Measurements from ENCODE around the gene TUBA3D.
"Not testable (repeated sequence)": the region's sequence is repeated elsewhere in the genome, so short reads cannot be mapped to it uniquely, and the experiment has no call there.

The TUBA3D gene

DNA sequence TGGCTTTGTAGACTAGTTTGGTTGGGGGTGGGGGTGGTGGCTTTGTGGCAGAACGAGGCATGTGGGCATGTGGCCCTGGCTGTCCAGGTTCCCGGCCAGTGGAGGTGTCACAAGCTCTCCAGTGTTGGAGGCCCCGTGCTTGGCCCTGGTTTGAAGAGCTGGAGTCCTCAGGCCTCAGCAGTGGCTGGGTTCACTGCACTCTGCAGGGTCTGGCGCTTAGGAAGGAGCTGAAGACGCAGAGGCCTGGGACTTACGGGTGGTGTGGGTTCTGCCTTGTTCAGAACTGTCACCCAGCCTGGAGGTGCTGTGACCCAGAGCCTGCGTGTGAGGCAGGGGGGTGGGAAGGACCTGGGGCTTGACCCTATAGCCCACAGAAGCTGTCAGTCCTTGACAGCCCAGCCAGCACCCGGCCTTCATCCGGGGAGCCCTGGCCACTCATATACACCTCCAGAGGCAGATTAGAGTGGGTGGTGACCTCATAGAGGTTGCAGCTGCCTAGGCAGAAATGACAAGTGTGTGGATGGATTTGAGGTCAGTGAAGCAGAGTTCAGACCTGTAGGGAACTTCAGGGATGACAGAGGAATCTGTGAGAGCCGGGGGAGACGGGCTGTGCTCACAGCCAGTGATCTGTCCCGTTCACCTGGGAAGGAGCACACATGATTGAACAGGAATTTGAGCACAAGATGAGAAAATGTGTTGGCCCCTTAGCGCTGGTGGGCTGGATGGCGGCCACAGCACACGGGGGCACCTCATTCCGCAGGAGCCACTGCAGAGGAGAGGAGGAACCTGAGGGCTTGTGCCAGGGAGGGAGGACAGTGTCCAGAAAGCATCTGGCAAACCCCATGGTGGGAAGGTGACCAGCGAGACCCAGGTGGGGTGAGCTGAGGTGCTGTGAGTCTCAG is 36.3 kb downstream of the TUBA3D start:
- not testable (repeated sequence) for DNase-seq (ENCODE audit: extremely low read depth in 1 of 2, low read depth in 1 of 2)

DNA sequence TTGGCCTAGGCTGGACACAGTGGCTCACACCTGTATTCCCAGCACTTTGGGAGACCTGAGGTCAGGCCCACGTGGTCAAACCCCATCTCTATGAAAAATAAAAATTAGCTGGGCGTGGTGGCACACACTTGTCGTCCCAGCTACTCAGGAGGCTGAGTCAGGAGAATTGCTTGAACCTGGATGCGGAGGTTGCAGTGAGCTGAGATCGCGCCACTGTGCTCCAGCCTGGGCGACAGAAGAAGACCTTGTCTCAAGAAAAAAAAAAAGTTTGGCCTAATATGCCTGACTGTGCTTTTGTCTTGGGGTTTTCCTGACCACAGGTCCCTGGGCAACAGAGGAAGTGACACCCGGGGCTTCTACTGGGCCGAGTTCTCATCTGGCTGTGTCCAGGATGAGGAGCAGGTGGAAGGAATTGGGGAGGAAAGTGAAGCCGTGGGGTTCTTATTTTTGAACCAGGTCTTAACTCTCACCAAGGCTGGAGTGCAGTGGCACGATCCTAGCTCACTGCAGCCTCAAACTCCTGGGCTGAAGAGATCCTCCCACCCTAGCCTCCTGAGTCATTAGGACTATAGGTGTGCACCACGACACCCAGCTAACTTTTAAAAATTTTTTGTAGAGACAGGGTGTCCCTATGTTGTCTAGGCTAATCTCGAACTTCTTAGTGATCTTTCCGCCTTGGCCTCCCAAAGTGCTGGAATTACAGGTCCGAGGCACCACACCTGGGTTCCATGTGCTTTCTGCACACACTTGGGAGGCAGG is 38.7 kb downstream of the TUBA3D start:
- DNase-seq (ENCODE audit: extremely low read depth in 1 of 2, low read depth in 1 of 2): not testable (repeated sequence)

DNA sequence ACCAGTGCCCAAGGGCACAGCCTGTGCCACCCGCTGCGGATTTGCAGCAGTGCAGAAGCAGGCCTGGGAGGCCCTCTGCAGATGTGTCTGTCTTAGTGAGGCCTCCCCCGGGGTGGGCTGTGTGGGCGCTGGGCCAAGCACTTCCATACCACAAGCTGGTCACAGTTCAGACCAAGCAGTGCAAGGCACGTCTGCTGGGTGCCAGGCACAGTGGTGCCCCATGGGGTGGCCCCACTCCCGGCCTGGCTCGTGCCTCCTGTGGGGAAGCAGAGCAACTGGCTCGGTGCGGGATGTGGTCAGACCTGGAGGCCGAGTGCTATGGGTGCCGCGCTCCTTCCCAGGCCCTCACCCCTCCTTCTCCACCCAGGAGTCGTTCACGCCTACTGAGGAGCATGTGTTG is 39.3 kb downstream of the TUBA3D start:
- not testable (repeated sequence) for DNase-seq (ENCODE audit: extremely low read depth in 1 of 2, low read depth in 1 of 2)

DNA sequence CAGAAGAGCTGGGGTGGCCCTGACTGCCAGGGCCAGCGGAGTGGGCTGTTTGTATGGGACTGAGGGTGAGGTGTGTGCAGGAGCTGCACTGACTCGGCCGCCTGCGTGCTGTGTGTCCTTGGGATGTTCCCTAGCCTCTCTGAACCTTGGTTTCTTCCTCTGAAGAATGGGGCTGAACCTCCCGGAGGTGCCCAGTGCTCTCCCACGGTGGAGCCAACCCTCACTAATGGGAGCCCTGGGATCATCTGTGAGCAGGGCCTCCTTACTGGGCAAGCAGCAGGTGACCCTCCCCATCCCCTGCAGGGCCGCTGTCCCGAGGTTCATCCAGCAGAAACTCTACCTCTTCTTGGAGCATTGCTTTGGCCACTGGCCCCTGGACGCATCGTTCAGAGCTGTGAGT is 40.1 kb downstream of the TUBA3D start:
- no peak for DNase-seq (ENCODE audit: extremely low read depth in 1 of 2, low read depth in 1 of 2)

DNA sequence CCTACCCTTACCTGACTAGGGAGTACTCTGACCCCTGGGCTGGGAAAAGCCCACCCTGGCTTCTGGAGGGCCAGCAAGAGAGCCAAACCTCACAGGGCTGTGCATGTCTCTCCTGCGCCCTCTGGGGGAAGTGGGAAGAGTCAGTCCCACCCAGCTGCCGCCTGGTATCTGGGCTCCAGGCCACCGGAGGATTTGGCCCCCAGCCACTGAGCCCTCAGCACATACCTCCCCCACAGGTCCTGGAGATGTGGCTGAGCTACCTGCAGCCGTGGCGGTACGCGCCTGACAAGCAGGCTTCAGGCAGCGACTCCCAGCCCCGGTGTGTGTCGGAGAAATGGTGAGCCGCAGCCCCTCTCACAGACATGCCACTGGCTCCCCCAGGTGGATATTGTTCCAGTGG is 40.7 kb downstream of the TUBA3D start:
- not testable (repeated sequence) for DNase-seq (ENCODE audit: extremely low read depth in 1 of 2, low read depth in 1 of 2)

DNA sequence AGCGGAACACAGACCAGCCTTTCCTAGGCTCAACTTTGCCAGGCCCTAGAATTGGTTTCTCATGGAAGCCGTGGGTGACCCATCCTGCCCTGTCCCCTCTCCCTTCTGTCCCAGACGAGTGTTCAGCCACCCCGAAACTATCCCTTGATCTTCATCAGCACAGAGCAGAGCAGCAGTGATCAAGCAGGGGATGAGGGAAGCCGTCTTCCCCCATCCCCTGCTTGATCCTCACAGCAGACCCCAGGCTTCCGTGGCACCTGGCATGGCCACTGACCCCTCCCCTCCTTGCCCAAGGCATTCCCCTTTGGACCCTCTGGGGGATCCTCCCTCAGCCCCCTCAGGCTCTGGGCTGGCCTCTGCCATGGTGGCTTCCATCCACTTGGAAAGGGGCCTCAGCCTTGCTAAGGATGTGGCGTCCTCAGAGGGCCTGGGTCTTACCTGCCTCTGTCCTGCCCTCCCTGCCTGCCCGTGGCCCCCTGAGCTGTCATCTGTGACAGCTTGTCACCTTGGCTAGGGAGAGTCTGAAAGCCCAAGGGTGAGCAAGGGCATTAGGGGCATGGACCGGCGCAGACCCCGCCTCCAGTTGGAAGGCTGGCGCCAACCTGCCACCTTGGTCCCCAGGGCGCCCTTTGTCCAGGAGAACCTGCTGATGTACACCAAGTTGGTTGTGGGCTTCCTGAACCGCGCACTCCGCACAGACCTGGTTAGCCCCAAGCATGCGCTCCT is 41.4 kb downstream of the TUBA3D start:
- DNase-seq (ENCODE audit: extremely low read depth in 1 of 2, low read depth in 1 of 2): no peak

DNA sequence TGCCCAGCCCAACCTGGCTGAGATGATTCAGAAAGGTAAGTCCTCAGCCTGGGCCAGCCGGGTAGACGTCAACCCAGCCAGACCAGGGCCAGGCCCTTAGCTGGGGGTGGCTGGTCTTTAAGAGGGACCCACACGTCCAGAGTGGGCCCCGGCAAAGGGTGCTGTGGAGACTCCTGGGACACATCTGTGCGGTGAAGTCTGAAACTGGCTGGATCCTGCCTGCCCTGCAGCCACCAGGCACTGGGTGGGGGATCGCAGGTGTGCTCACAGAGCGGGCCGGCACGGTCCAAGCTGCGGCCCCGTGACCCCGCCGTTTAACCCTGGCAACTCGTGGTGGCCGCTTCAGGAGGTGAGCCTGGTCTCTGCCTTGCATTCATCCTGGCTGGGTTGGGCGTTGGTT is 41.9 kb downstream of the TUBA3D start:
- not testable (repeated sequence) for DNase-seq (ENCODE audit: extremely low read depth in 1 of 2, low read depth in 1 of 2)

DNA sequence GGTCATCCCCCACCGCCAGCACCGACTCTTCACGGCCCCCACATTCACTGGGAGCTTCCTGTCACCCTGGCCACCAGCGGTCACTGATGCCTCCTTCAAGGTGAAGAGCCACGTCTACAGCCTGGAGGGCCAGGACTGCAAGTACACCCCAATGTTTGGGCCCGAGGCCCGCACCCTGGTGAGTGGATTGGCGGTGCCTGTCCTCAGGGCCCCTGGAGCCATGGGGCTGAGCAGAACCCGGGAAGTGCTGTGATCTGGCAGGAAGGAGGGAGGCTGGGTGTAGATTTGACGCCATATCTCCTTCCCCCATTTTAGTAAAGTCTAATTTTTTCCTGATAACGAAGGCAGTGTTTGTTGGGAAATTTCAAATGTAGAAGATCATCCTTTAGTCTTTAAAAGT is 42.6 kb downstream of the TUBA3D start:
- DNase-seq (ENCODE audit: extremely low read depth in 1 of 2, low read depth in 1 of 2): not testable (repeated sequence)

DNA sequence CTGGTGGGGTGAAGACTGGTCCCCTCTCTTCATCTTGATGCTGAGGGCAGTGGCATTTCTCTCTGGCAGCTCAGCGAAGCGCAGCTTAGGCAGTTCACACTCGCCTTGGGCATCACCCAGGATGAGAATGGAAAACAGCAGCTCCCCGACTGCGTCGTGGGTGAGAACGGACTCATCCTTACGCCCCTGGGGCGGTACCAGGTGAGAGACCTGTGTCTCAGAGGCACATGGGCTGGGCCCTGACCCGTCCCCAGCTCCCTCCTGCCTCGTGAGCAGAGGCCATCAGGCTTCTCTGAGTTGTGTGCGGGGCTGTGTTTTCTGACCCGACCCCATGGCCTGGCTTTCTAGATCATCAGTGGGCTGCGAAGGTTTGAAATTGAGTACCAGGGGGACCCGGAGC is 43.5 kb downstream of the TUBA3D start:
- no peak for DNase-seq (ENCODE audit: extremely low read depth in 1 of 2, low read depth in 1 of 2)

DNA sequence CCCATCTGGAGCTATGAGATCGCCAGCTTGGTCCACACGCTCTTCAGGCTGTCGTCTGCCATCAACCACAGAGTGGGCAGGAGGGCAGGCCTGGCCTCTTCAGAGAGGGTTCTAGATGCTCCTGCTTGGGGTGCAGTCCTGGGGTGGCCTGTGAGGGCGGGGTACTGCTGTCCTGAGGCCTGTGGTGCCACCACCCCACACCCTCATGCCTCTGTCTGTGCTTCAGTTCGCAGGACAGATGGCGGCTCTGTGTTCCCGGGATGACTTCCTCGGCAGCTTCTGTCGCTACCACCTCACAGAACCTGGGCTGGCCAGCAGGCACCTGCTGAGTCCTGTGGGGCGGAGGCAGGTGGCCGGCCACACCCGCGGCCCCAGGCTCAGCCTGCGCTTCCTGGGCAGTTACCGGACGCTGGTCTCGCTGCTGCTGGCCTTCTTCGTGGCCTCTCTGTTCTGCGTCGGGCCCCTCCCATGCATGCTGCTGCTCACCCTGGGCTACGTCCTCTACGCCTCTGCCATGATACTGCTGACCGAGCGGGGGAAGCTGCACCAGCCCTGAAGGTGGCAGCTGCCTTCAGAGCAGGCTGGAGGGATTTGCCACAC is 44.1 kb downstream of the TUBA3D start:
- DNase-seq (ENCODE audit: extremely low read depth in 1 of 2, low read depth in 1 of 2): not testable (repeated sequence)

DNA sequence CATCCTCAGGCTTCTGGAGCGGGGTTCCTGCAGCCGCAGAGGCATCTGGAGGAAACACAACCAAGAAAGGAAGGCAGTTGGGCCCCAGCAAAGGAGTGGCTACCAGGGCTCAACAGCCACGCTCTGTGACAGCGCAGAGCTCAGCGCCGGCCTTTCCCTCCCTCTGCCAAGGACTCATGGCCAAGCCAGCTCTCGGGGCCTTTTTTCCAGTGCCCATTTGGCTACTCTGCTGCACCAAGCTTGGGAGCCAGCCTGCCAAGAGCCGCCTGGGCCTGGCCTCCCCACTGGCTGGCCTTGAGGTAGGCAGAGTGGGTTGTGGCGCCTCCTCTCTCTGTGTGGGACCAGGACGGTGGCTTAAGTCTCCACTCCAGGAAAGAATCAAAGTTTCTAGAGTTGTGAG is 44.6 kb downstream of the TUBA3D start:
- no peak for DNase-seq (ENCODE audit: extremely low read depth in 1 of 2, low read depth in 1 of 2)

DNA sequence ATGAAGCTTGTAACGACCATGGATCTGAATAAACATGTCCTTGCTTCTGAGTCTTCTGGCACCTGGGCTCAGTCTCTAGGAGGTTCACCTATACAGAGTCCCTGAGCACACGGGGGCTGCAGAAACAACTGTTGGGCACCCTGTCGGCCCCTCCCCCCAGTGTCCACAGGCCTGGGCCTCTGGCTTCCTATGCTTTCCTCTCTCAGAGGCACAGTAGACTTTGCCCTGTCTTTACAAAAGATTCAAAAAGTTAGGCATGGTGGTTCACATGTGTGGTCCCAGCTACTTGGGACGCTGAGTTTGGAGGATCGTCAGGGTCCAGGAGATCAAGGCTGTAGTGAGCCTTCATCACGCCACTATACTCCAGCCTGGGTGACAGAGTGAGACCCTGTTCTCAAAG is 45.6 kb downstream of the TUBA3D start:
- DNase-seq (ENCODE audit: extremely low read depth in 1 of 2, low read depth in 1 of 2): not testable (repeated sequence)

DNA sequence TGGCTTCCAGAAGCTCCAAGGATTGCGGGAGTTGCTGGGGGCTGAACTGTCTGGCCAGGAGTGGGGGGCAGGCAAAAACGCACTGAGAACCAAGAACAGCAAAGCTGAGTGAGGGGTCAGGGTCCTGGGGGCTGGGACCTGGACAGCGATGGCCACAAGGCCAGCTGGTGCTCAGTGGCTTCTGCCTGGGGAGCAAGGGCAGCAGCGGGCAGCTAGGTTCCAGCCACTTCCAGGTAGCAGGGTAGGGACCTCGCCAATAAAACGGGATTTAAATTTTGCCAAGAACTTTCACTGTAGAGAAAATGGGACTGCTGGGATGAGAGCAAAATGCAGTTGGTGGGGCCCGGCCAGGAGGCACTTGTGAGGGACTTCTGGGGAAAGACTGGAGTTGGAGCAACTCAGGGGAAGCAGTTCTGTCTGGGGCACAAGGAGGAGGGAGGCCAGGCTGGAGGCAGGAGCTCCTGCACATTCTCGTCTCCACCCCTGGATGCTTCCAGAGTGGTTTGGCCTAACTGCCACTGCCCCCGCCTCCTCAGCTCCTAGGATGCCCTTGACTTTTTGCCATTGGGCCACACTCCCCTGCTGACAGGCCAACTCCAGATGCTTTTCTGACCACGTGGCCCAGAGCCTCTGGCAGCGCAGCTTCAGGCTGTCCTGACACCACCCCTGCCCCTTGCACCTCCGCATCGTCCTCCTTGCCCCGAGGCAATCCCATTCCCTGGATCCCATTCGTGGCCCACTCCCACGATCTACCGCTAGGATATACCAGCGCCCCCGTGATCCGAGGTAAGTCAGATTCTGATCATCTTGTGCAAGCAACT is 46.3 kb downstream of the TUBA3D start:
- no peak for DNase-seq (ENCODE audit: extremely low read depth in 1 of 2, low read depth in 1 of 2)

DNA sequence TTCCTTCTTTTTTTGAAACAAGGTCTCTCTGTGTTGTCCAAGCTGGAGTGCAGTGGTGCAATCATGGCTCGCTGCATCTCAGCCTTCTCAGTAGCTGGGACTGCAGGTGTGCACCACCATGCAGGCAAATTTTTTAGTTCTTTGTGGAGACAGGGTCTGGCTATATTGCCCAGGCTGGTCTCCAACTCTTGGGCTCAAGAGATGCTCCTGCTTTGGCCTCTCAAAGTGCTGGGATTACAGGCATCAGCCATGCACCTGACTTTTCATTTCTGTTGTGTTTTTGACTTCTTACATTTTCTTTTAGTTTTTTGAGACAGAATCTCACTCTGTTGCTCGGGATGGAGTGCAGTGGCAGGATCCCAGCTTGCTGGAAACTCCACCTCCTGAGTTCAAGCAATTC is 49.3 kb downstream of the TUBA3D start:
- not testable (repeated sequence) for DNase-seq (ENCODE audit: extremely low read depth in 1 of 2, low read depth in 1 of 2)

DNA sequence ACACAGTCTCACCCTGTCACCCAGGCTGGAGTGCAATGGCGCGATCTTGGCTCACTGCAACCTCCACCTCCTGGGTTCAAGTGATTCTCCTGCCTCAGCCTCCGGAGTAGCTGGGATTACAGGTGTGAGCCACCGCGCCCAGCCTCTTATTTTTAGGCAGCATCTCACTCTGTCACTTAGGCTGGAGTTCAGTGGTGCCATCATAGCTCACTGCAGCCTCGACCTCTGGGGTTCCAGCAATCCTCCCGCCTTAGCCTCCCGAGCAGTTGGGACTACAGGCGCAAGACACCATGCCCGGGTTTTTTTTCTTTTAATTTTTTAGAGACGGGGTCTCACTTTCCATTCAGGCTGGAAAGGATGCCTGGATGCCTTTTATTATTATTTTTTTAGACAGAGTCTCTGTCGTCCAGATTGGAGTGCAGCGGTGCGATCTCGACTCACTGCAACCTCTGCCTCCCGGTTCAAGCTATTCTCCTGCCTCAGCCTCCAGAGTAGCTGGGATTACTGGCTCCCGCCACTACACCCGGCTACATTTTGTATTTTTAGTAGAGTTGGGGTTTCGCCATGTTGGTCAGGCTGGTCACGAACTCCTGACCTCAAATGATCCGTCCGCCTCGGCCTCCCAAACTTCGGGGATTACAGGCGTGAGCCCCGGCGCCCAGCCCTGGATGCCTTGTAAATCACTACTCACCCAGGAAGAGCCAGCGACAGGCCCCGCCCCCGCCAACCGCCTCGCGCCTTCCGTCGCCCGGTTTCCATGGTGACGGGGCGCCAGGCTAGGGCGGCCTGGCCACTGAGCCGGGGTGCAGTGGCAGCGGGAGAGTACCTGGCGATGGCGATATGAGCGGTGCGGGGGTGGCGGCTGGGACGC is 51.4 kb downstream of the TUBA3D start, which contains the start of gene CCDC74A:
Gene CCDC74A (plus strand): TSS at position 758 of the 871 bp plus-strand sequence. CDS start 83 bp downstream, at position 841.
- DNase-seq (ENCODE audit: extremely low read depth in 1 of 2, low read depth in 1 of 2): peak; percentile 64 to 73

DNA sequence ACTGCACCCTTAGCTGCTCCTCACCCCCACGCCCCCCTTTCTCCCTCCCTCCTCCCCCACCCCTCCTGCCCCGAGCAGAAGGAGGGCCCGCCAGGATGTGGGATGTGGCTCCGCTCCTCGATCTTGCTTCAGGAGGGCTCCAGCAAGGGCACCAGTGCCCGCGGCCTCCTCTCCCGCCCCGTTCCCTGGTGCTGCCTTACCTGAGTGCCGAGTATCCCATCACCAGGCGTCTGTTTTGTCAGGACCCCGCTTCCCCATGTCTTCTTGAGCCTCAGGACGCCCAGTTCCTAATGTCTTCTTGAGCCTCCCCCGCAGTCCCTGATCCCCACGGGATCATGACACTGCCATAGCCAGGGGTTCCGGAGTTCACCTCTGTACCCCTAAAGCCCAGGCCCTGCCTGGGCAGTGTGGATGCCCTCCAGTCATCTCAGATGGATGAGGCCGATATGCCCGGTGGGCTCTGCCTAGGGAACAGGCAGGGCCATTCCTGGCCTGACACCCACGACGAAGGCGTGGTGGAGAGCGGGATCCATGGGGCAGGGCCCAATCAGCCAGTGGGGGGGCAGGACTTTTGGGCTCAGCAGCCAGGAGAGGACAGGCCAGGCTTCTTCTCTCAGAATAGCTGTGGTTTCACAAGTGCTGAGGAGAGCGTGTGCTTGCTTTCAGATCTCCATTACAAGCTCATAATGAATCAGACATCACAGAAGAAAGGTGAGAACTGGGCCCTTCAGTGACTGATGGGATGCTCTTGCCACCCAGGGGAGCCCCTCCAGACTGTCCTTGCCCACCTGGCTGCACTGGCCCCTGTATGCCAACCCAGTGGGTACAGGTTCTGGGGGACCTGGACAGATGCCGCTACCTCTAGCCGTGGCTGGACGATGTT is 53.3 kb downstream of the TUBA3D start:
- not testable (repeated sequence) for DNase-seq (ENCODE audit: extremely low read depth in 1 of 2, low read depth in 1 of 2)

DNA sequence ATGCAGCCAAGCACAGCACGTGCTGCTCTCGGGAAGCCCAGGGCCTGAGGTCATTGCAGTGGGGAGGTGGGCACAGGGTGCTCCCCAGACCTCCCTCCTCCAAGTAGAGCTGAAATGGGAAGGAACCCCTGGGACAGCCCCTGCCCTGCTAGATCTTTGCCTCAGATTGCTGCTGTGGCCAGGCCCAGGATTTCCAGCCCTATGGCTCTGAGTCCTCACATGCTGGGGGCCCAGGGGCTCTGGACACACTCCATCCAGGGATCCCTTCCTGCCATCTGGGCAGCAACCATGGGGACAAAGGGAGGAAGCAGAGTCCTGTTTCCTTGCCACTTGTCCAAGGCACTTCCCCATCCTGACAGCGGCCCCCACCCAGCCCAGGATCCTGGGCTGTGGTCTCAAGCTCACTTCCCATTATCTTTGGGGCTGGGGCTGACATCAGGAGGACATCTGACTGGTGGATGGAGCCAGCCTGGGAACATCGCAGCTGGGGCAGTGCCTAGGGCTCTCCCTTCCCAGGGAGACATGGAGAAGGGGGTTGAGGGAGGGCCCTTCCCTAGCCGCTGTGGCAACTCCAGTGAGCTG is 54.0 kb downstream of the TUBA3D start:
- DNase-seq (ENCODE audit: extremely low read depth in 1 of 2, low read depth in 1 of 2): not testable (repeated sequence)

All from stimulated activated CD8-positive, alpha-beta memory T cell treated with anti-CD3 and anti-CD28 coated beads, Interleukin-7, amount 100 ng/mL, for 48 hours (primary cell).